Upper lobe of right lung (tissue), 1 donor: ENCODE data around the gene IMPDH2. TPM values are rescaled to one million over a fixed set of nuclear protein-coding genes. Genes with fewer than 3 reads are reported as not detected.
A peak's percentile ranks its signal among the peaks of the same experiment; 100 is the strongest.

Experiments used
- ATAC-seq: fragments of 200-7000 bp; cut with Tn5 transposase; one replicate; pipeline ENCODE4 v1.9.1; 2020; ENCODE audit warnings: mild to moderate bottlenecking, moderate library complexity
- DNase-seq: peaks from one replicate; pipeline ENCODE4 v3.0.0-alpha.2; 2020
- H3K27ac ChIP-seq: fragments of 200-600 bp; one replicate; pipeline ENCODE4 v1.8.0; 2022
- H3K27me3 ChIP-seq: fragments of 200-600 bp; one replicate; pipeline ENCODE4 v1.8.0; 2022; ENCODE audit warnings: mild to moderate bottlenecking
- H3K36me3 ChIP-seq: fragments of 200-600 bp; one replicate; pipeline ENCODE4 v1.8.0; 2022
- H3K4me1 ChIP-seq: fragments of 200-600 bp; one replicate; pipeline ENCODE4 v1.8.0; 2022
- H3K4me3 ChIP-seq: fragments of 200-600 bp; one replicate; pipeline ENCODE4 v1.8.0; 2022; ENCODE audit warnings: mild to moderate bottlenecking
- H3K9me3 ChIP-seq: fragments of 200-600 bp; one replicate; pipeline ENCODE4 v1.8.0; 2022
- CTCF ChIP-seq: fragments of 200-600 bp; IDR thresholded peaks from one replicate; pipeline ENCODE4 v1.8.0; 2022; ENCODE audit warnings: antibody characterized with exemption
- intact Hi-C: fragments of 100-400 bp; cut with DNase I; formaldehyde crosslinking; loops from one replicate; pipeline ENCODE4 v1.11.0; 2022
- long read RNA-seq: library from polyadenylated mRNA; unstranded; transcript quantifications from one replicate; pipeline ENCODE4 v2.0.0, GENCODE V29; 2021
- total RNA-seq: library from RNA; stranded (reverse); fragmentation: NEBNext Ultra II Directional; extraction: Animal tissue kit (Norgen Biotek cat#: 25700); gene quantifications from one replicate; pipeline ENCODE4 v1.2.1, GENCODE V29; 2021
- donor health status: DM: no; HTN: yes; CAD: no; lungs with severe emphysema.

The IMPDH2 gene
- total RNA-seq = 107 TPM
- long read RNA-seq, transcript IMPDH2-201 (14 exons, 1,643 nt) = major isoform, 107 of 156 reads
- long read RNA-seq, partial matches to known transcripts = 7 of 156 reads
- long read RNA-seq, other reads (novel, unspliced or antisense) = 42 of 156 reads

GRCh38 chr3:49028673-49029562 lies at the start of gene IMPDH2:
Gene IMPDH2 (minus strand): TSS chr3:49029398. CDS start chr3:49029350, 48 bp downstream.
- H3K4me1 ChIP-seq = peaks cover 11% of the 10 kb centered on the region
- peak; percentile 97 for DNase-seq

GRCh38 chr3:49076646-49077045 lies 47.4 kb upstream of the IMPDH2 start:
- ATAC-seq (no peak), DNase-seq (no peak)
- H3K27me3 ChIP-seq = no peaks in the 10 kb centered on the region
- no peaks in the 10 kb centered on the region for H3K4me1 ChIP-seq
- H3K36me3 ChIP-seq = peaks cover 78% of the 10 kb centered on the region
- intact Hi-C loops = no loop called here
- H3K4me3 ChIP-seq = no peak overlapping the region
- no peak overlapping the region for H3K27ac ChIP-seq
- H3K9me3 ChIP-seq = no peaks in the 10 kb centered on the region
- TF ChIP-seq CTCF = no peak

More at GRCh38 chr3:49028673-49029562, at the start of gene IMPDH2:
- TF ChIP-seq CTCF = no peak
- Histone ChIP-seq H3K27me3 (no peaks in the 10 kb centered on the region), H3K4me3 (peak within 1 kb of the TSS; percentile 80), H3K36me3 (peaks cover 73% of the 10 kb centered on the region), H3K9me3 (no peaks in the 10 kb centered on the region), H3K27ac (peak within 1 kb of the TSS; percentile 93)
- intact Hi-C loops = no loop called here
- peak; percentile 96 for ATAC-seq

- TF ChIP-seq CTCF = no peak
- H3K9me3 ChIP-seq = no peaks in the 10 kb centered on the region
- no peak overlapping the region for H3K27ac ChIP-seq
- no peak for DNase-seq
- peaks cover 83% of the 10 kb centered on the region for H3K36me3 ChIP-seq
- H3K4me1 ChIP-seq = no peaks in the 10 kb centered on the region
- intact Hi-C loops = no loop called here
- no peaks in the 10 kb centered on the region for H3K27me3 ChIP-seq
- H3K4me3 ChIP-seq = no peak overlapping the region
- ATAC-seq = no peak
These were observed 46.9 kb upstream of the IMPDH2 start for GRCh38 chr3:49076116-49076515.

- no peak for TF ChIP-seq CTCF
- no peaks in the 10 kb centered on the region for H3K27me3 ChIP-seq
- peaks cover 53% of the 10 kb centered on the region for H3K36me3 ChIP-seq
- no peak overlapping the region for H3K4me3 ChIP-seq
- DNase-seq = no peak
- no peaks in the 10 kb centered on the region for H3K4me1 ChIP-seq
- H3K9me3 ChIP-seq = no peaks in the 10 kb centered on the region
- intact Hi-C loops = no loop called here
- no peak for ATAC-seq
- H3K27ac ChIP-seq = no peak overlapping the region
These were observed 28.8 kb upstream of the IMPDH2 start for GRCh38 chr3:49058011-49058410.

GRCh38 chr3:49057268-49057667 lies 28.1 kb upstream of the IMPDH2 start:
- no peaks in the 10 kb centered on the region for H3K9me3 ChIP-seq
- peaks cover 57% of the 10 kb centered on the region for H3K36me3 ChIP-seq
- ATAC-seq = peak; percentile 20
- no peak for TF ChIP-seq CTCF
- DNase-seq = no peak
- no peak overlapping the region for H3K27ac ChIP-seq
- no peaks in the 10 kb centered on the region for H3K27me3 ChIP-seq
- H3K4me3 ChIP-seq = no peak overlapping the region
- intact Hi-C loops = no loop called here
- H3K4me1 ChIP-seq = no peaks in the 10 kb centered on the region
